ENCODE data around the gene TRPM3. TPM values are rescaled to one million over a fixed set of nuclear protein-coding genes. Genes with fewer than 3 reads are reported as not detected.
"Not testable (repeated sequence)": the region's sequence is repeated elsewhere in the genome, so short reads cannot be mapped to it uniquely, and the experiment has no call there.

TRPM3 gene
- total RNA-seq, 1 experiment from 2014 or later, result 5.4 TPM

DNA sequence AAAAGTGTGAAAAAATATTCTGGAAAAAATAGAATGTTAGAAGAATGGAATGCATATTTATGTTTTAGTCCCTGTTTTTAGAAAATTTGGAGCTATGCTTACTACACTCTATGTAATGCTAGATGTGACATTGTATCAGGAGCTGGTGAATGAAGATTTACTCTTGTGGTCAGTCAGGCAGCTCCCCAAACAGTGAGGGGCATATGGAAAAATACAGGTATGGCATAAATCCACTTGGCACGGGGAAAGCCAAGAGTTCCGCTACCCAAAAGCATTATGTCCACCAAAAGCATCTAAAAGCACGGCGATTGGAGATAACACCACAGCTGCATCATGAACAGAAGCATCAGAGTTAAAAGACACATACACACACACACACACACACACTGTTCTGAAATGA, 486.7 kb downstream of the TRPM3 start:
- Mint-ChIP-seq H3K36me3 (no peaks in the 10 kb centered on the region), H3K27me3 (ENCODE audit: low read depth) (no peaks in the 10 kb centered on the region), H3K4me3 (no peak overlapping the region), H3K9me3 (no peaks in the 10 kb centered on the region), H3K27ac (no peak overlapping the region), H3K4me1 (peaks cover 11% of the 10 kb centered on the region; the same call in 1 of the 2 replicates)
- no peak for ATAC-seq
- DNase-seq (ENCODE audit: low spot score), result no peak
- ChIA-PET CTCF (no interaction called here), POLR2A (interaction anchor here (0.6 kb wide), 1 partner anchor 8 kb away, joined by 3 read pairs; no protein-coding TSS in a partner anchor)
- TF ChIP-seq, protein P1, sequence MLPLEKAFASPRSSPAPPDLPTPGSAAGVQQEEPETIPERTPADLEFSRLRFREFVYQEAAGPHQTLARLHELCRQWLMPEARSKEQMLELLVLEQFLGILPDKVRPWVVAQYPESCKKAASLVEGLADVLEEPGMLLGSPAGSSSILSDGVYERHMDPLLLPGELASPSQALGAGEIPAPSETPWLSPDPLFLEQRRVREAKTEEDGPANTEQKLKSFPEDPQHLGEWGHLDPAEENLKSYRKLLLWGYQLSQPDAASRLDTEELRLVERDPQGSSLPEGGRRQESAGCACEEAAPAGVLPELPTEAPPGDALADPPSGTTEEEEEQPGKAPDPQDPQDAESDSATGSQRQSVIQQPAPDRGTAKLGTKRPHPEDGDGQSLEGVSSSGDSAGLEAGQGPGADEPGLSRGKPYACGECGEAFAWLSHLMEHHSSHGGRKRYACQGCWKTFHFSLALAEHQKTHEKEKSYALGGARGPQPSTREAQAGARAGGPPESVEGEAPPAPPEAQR (CRISPR knock-in tag; IDR thresholded peaks at IDR 0.05), result no peak
- TF ChIP-seq ZNF219 (CRISPR knock-in tag; IDR thresholded peaks at IDR 0.05; ENCODE audit: borderline replicate concordance), result no peak
- no peak for TF ChIP-seq EMX1 (CRISPR knock-in tag; IDR thresholded peaks at IDR 0.05)
- TF ChIP-seq, protein P2, sequence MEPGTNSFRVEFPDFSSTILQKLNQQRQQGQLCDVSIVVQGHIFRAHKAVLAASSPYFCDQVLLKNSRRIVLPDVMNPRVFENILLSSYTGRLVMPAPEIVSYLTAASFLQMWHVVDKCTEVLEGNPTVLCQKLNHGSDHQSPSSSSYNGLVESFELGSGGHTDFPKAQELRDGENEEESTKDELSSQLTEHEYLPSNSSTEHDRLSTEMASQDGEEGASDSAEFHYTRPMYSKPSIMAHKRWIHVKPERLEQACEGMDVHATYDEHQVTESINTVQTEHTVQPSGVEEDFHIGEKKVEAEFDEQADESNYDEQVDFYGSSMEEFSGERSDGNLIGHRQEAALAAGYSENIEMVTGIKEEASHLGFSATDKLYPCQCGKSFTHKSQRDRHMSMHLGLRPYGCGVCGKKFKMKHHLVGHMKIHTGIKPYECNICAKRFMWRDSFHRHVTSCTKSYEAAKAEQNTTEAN (CRISPR knock-in tag; IDR thresholded peaks at IDR 0.05), result no peak
- TF ChIP-seq, protein P3, sequence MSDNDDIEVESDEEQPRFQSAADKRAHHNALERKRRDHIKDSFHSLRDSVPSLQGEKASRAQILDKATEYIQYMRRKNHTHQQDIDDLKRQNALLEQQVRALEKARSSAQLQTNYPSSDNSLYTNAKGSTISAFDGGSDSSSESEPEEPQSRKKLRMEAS (CRISPR knock-in tag; IDR thresholded peaks at IDR 0.05), result no peak

DNA sequence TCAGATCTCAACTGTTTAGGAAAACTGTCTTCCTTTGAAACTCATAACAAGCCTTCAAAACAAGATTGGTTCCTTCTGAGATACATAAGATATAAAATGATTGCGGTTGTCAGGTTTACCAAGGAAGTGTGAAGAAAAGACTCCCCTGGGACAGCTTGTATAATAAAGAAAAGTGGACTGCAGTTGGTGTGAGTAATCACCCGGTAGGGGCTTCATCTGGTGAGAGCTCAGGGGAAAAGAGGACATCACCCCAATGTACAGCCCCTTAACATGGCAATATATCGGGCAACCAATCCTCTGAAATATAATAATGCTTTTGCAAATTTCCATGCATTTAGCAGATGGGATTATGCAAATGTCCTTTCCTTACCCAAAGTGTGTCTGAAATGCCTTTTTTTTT, 490.4 kb downstream of the TRPM3 start:
- H3K4me1 Mint-ChIP-seq, result peaks cover 11% of the 10 kb centered on the region; the same call in 1 of the 2 replicates
- no peak for ATAC-seq

DNA sequence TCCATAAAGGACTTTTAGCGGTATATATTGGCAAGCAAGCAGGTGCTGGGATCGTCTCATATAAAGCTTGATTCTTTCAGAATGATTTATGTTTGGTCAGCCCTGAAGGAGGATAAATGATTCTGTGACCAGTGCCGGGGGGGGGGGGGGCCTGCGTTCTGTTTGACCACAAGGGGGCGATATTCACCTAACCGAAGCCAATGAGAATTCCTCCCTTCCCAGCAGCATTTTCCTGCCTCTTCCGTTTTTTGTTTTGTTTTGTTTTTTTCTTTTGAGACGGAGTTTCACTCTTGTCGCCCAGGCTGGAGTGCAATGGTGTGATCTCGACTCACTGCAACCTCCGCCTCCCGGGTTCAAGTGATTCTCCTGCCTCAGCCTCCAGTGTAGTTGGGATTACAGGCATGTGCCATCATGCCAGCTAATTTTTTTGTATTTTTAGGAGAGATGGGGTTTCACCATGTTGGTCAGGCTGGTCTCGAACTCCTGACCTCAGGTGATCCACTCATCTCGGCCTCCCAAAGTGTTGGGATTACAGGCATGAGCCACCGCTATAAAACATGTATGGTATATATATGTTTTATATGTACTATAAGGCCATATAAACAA, 492.2 kb downstream of the TRPM3 start:
- DNase-seq (ENCODE audit: low spot score); H3K4me1 Mint-ChIP-seq; H3K9me3 Mint-ChIP-seq; H3K27me3 Mint-ChIP-seq (ENCODE audit: low read depth); POLR2A ChIA-PET; H3K27ac Mint-ChIP-seq; ATAC-seq; H3K36me3 Mint-ChIP-seq; H3K4me3 Mint-ChIP-seq: not testable (repeated sequence)
- TF ChIP-seq, protein P4, sequence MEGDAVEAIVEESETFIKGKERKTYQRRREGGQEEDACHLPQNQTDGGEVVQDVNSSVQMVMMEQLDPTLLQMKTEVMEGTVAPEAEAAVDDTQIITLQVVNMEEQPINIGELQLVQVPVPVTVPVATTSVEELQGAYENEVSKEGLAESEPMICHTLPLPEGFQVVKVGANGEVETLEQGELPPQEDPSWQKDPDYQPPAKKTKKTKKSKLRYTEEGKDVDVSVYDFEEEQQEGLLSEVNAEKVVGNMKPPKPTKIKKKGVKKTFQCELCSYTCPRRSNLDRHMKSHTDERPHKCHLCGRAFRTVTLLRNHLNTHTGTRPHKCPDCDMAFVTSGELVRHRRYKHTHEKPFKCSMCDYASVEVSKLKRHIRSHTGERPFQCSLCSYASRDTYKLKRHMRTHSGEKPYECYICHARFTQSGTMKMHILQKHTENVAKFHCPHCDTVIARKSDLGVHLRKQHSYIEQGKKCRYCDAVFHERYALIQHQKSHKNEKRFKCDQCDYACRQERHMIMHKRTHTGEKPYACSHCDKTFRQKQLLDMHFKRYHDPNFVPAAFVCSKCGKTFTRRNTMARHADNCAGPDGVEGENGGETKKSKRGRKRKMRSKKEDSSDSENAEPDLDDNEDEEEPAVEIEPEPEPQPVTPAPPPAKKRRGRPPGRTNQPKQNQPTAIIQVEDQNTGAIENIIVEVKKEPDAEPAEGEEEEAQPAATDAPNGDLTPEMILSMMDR (IDR thresholded peaks at IDR 0.05), result 0 out of 2 replicates have a peak, but pooled peaks have one; percentile 43
- CTCF ChIA-PET, result interaction anchor here (0.6 to 1.6 kb wide), 3 partner anchors 13 to 187 kb away, joined by 3 to 6 read pairs (median 4); no protein-coding TSS in a partner anchor

More for the DNA sequence above, 490.4 kb downstream of the TRPM3 start:
- Mint-ChIP-seq H3K36me3 (no peaks in the 10 kb centered on the region), H3K4me3 (no peak overlapping the region), H3K9me3 (no peaks in the 10 kb centered on the region), H3K27ac (no peak overlapping the region), H3K27me3 (ENCODE audit: low read depth) (no peaks in the 10 kb centered on the region)
- ChIA-PET CTCF (interaction anchor here (0.7 to 1.6 kb wide), 6 partner anchors 9 to 617 kb away, joined by 3 to 9 read pairs (median 4); no protein-coding TSS in a partner anchor), POLR2A (interaction anchor here (0.7 kb wide), 1 partner anchor 9 kb away, joined by 3 read pairs; no protein-coding TSS in a partner anchor)
- no peak for TF ChIP-seq GTF2I (CRISPR knock-in tag; conservative IDR thresholded peaks at IDR 0.05)
- no peak for TF ChIP-seq ZNF232 (CRISPR knock-in tag; IDR thresholded peaks at IDR 0.05)
- TF ChIP-seq NFYB (CRISPR knock-in tag; conservative IDR thresholded peaks at IDR 0.05; ENCODE audit: low read depth), result no peak
- TF ChIP-seq JAZF1 (CRISPR knock-in tag; IDR thresholded peaks at IDR 0.05), result no peak
- no peak for TF ChIP-seq RORB (CRISPR knock-in tag; IDR thresholded peaks at IDR 0.05)
- TF ChIP-seq, protein P5, sequence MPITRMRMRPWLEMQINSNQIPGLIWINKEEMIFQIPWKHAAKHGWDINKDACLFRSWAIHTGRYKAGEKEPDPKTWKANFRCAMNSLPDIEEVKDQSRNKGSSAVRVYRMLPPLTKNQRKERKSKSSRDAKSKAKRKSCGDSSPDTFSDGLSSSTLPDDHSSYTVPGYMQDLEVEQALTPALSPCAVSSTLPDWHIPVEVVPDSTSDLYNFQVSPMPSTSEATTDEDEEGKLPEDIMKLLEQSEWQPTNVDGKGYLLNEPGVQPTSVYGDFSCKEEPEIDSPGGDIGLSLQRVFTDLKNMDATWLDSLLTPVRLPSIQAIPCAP (CRISPR knock-in tag; IDR thresholded peaks at IDR 0.05), result no peak
- TF ChIP-seq, protein P6, sequence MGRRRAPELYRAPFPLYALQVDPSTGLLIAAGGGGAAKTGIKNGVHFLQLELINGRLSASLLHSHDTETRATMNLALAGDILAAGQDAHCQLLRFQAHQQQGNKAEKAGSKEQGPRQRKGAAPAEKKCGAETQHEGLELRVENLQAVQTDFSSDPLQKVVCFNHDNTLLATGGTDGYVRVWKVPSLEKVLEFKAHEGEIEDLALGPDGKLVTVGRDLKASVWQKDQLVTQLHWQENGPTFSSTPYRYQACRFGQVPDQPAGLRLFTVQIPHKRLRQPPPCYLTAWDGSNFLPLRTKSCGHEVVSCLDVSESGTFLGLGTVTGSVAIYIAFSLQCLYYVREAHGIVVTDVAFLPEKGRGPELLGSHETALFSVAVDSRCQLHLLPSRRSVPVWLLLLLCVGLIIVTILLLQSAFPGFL (CRISPR knock-in tag; IDR thresholded peaks at IDR 0.05; ENCODE audit: borderline replicate concordance), result no peak
- no peak for TF ChIP-seq MXD4 (CRISPR knock-in tag; IDR thresholded peaks at IDR 0.05; ENCODE audit: borderline replicate concordance)
- no peak for DNase-seq (ENCODE audit: low spot score)

Data from WTC11 (cell line).